ENCODE measurements around the gene XRCC3.
A peak's percentile ranks its signal among the peaks of the same experiment; 100 is the strongest.

Gene XRCC3

DNA sequence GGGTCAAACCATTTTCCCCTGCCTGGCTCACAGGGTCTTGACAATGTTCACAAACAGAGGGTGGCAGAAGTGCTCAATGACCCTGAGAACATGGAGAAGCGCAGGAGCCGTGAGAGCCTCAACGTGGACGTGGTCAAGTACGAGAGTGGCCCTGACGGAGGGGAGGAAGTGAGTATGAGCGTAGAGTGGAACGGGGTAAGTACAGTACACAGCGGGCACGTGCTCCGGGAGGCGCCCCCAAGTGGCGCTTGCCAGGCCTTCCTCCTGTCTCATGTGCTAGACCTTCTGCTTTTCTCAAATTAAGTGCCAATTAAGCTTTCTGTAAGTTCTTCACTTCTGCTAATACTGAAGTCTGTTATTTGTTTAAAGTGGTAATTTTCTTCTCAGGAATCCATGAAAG is 35.9 kb downstream of the XRCC3 start:
- H3K4me1 ChIP-seq (ENCODE audit: control insufficient read depth, insufficient read depth, low read length): no peaks in the 10 kb centered on the region
- no peak overlapping the region for H3K4me3 ChIP-seq (ENCODE audit: low read depth, low read length)
- H3K36me3 ChIP-seq (ENCODE audit: control insufficient read depth in 2 of 2, insufficient read depth in 1 of 2, low read length in 2 of 2): peaks cover 75 to 93% of the 10 kb centered on the region in 2 experiments
- no peaks in the 10 kb centered on the region for H3K9me3 ChIP-seq (ENCODE audit: control insufficient read depth, insufficient read depth, low read depth, low read length)
- POLR2A ChIA-PET: no interaction called here
- TF ChIP-seq, protein P1, sequence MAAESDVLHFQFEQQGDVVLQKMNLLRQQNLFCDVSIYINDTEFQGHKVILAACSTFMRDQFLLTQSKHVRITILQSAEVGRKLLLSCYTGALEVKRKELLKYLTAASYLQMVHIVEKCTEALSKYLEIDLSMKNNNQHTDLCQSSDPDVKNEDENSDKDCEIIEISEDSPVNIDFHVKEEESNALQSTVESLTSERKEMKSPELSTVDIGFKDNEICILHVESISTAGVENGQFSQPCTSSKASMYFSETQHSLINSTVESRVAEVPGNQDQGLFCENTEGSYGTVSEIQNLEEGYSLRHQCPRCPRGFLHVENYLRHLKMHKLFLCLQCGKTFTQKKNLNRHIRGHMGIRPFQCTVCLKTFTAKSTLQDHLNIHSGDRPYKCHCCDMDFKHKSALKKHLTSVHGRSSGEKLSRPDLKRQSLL (tag by site-specific recombination; IDR thresholded peaks at IDR 0.05): peak; percentile 84
- TF ChIP-seq MYNN (tag by site-specific recombination; IDR thresholded peaks at IDR 0.05; ENCODE audit: borderline replicate concordance) (no peak), ZNF248 (tag by site-specific recombination; IDR thresholded peaks at IDR 0.05) (no peak)
- TF ChIP-seq, protein P2, sequence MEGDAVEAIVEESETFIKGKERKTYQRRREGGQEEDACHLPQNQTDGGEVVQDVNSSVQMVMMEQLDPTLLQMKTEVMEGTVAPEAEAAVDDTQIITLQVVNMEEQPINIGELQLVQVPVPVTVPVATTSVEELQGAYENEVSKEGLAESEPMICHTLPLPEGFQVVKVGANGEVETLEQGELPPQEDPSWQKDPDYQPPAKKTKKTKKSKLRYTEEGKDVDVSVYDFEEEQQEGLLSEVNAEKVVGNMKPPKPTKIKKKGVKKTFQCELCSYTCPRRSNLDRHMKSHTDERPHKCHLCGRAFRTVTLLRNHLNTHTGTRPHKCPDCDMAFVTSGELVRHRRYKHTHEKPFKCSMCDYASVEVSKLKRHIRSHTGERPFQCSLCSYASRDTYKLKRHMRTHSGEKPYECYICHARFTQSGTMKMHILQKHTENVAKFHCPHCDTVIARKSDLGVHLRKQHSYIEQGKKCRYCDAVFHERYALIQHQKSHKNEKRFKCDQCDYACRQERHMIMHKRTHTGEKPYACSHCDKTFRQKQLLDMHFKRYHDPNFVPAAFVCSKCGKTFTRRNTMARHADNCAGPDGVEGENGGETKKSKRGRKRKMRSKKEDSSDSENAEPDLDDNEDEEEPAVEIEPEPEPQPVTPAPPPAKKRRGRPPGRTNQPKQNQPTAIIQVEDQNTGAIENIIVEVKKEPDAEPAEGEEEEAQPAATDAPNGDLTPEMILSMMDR (tag by site-specific recombination; IDR thresholded peaks at IDR 0.05): peak; percentile 61; the same call in 1 of the 2 replicates
- TF ChIP-seq, protein P3, sequence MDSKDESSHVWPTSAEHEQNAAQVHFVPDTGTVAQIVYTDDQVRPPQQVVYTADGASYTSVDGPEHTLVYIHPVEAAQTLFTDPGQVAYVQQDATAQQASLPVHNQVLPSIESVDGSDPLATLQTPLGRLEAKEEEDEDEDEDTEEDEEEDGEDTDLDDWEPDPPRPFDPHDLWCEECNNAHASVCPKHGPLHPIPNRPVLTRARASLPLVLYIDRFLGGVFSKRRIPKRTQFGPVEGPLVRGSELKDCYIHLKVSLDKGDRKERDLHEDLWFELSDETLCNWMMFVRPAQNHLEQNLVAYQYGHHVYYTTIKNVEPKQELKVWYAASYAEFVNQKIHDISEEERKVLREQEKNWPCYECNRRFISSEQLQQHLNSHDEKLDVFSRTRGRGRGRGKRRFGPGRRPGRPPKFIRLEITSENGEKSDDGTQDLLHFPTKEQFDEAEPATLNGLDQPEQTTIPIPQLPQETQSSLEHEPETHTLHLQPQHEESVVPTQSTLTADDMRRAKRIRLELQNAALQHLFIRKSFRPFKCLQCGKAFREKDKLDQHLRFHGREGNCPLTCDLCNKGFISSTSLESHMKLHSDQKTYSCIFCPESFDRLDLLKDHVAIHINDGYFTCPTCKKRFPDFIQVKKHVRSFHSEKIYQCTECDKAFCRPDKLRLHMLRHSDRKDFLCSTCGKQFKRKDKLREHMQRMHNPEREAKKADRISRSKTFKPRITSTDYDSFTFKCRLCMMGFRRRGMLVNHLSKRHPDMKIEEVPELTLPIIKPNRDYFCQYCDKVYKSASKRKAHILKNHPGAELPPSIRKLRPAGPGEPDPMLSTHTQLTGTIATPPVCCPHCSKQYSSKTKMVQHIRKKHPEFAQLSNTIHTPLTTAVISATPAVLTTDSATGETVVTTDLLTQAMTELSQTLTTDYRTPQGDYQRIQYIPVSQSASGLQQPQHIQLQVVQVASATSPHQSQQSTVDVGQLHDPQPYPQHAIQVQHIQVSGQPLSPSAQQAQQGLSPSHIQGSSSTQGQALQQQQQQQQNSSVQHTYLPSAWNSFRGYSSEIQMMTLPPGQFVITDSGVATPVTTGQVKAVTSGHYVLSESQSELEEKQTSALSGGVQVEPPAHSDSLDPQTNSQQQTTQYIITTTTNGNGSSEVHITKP (tag by site-specific recombination; IDR thresholded peaks at IDR 0.05): peak; percentile 75
- H3K27ac ChIP-seq (ENCODE audit: extremely low read depth, low read depth, low read length): no peak overlapping the region
- CTCF ChIA-PET: interaction anchor here (0.7 to 1.3 kb wide), 8 partner anchors 10 to 188 kb away, joined by 3 to 6 read pairs (median 3); no protein-coding TSS in a partner anchor

DNA sequence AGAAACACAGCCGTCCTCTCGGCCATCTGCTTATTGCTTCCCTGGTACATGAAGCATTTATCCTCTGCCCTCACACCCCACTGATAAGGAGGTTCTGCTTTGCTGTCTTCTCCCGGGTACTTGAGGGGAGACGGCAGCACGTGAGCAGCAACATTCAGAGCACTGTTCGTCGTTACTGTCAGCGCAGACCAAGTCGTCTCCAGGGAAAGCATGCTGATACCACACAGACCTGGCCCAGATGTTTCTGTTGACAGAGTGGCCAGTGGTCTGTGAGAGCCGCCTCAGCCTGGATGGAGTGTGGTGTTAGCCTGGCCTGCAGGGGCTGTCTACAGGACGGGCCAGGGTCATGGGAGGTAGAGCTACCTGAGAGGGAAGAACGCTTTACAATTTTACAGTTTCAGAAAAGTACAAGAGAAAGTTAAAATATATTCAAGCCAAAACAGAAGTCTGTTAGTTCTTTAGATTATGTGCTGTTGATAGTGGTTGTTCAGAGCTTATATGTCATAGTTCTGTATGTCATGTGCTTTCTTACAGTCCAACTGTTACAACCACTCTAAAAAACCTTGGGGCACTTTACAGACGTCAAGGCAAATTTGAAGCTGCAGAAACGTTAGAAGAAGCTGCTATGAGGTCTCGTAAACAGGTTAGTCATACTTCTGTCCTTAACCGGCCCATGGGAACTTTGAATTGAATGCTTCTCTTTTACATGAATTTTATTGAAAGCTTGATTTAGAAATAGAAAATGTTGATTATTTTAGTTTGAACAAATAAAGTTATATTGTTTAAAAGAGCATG is 38.2 kb downstream of the XRCC3 start:
- Histone ChIP-seq H3K9me3 (ENCODE audit: control insufficient read depth, insufficient read depth, low read depth, low read length) (no peaks in the 10 kb centered on the region), H3K36me3 (ENCODE audit: control insufficient read depth in 2 of 2, insufficient read depth in 1 of 2, low read length in 2 of 2) (peaks cover 77 to 93% of the 10 kb centered on the region in 2 experiments), H3K4me3 (ENCODE audit: low read depth, low read length) (no peak overlapping the region), H3K4me1 (ENCODE audit: control insufficient read depth, insufficient read depth, low read length) (no peaks in the 10 kb centered on the region), H3K27ac (ENCODE audit: extremely low read depth, low read depth, low read length) (no peak overlapping the region)
- TF ChIP-seq ZSCAN23 (tag by site-specific recombination; IDR thresholded peaks at IDR 0.05) (no peak), MEIS1 (CRISPR knock-in tag; IDR thresholded peaks at IDR 0.05; ENCODE audit: borderline replicate concordance) (no peak), ZNF350 (tag by site-specific recombination; IDR thresholded peaks at IDR 0.05) (no peak), SCRT2 (tag by site-specific recombination; IDR thresholded peaks at IDR 0.05) (no peak), ZNF341 (tag by site-specific recombination; IDR thresholded peaks at IDR 0.05; ENCODE audit: low read depth) (no peak), OSR2 (tag by site-specific recombination; IDR thresholded peaks at IDR 0.05) (no peak), ZNF274 (IDR thresholded peaks at IDR 0.05; ENCODE audit: low read length) (no peak), ZNF274 (tag by site-specific recombination; IDR thresholded peaks at IDR 0.05; ENCODE audit: borderline replicate concordance) (no peak), ZNF664 (tag by site-specific recombination; IDR thresholded peaks at IDR 0.05) (no peak)
- TF ChIP-seq, protein P4, sequence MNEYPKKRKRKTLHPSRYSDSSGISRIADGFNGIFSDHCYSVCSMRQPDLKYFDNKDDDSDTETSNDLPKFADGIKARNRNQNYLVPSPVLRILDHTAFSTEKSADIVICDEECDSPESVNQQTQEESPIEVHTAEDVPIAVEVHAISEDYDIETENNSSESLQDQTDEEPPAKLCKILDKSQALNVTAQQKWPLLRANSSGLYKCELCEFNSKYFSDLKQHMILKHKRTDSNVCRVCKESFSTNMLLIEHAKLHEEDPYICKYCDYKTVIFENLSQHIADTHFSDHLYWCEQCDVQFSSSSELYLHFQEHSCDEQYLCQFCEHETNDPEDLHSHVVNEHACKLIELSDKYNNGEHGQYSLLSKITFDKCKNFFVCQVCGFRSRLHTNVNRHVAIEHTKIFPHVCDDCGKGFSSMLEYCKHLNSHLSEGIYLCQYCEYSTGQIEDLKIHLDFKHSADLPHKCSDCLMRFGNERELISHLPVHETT (tag by site-specific recombination; IDR thresholded peaks at IDR 0.05): no peak
- TF ChIP-seq, protein P5, sequence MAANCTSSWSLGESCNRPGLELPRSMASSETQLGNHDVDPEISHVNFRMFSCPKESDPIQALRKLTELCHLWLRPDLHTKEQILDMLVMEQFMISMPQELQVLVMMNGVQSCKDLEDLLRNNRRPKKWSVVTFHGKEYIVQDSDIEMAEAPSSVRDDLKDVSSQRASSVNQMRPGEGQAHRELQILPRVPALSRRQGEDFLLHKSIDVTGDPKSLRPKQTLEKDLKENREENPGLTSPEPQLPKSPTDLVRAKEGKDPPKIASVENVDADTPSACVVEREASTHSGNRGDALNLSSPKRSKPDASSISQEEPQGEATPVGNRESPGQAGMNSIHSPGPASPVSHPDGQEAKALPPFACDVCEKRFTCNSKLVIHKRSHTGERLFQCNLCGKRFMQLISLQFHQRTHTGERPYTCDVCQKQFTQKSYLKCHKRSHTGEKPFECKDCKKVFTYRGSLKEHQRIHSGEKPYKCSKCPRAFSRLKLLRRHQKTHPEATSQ (tag by site-specific recombination; IDR thresholded peaks at IDR 0.05): no peak
- ChIA-PET CTCF (interaction anchor here (0.6 to 1.1 kb wide), 2 partner anchors 9 to 81 kb away, joined by 3 read pairs; no protein-coding TSS in a partner anchor), POLR2A (interaction anchor here (0.5 kb wide), 1 partner anchor 47 kb away, joined by 3 read pairs; no protein-coding TSS in a partner anchor)

Data from HEK293 (cell line).